Loucy (cell line): ENCODE measurements around the gene POGLUT2.
A peak's percentile ranks its signal among the peaks of the same experiment; 100 is the strongest.

Experiments
- H2AFZ ChIP-seq: fragments of 200-600 bp; sonication (generic); 2 replicates; pipeline ENCODE4 v1.6.0; 2016; ENCODE audit warnings: antibody characterized with exemption, mild to moderate bottlenecking, low read length, moderate library complexity
- H3F3A ChIP-seq: fragments of 200-600 bp; 2 replicates; pipeline ENCODE4 v1.6.0; 2016; ENCODE audit warnings: antibody characterized with exemption, low read depth, mild to moderate bottlenecking
- H3K27me3 ChIP-seq: fragments of 200-600 bp; sonication (generic); 2 replicates; pipeline ENCODE4 v1.6.1; 2014; ENCODE audit warnings: low read length, mild to moderate bottlenecking; ENCODE audit not compliant: insufficient read depth, poor library complexity, severe bottlenecking
- H3K36me3 ChIP-seq: fragments of 200-600 bp; sonication (generic); 2 replicates; pipeline ENCODE4 v1.6.1; 2016; ENCODE audit warnings: low read length; ENCODE audit not compliant: insufficient read depth
- H3K4me1 ChIP-seq: fragments of 200-600 bp; sonication (generic); 2 replicates; pipeline ENCODE4 v1.5.1; 2014; ENCODE audit warnings: low read length, mild to moderate bottlenecking; ENCODE audit not compliant: insufficient read depth, poor library complexity, severe bottlenecking
- H3K4me2 ChIP-seq: fragments of 200-600 bp; sonication (generic); 2 replicates; pipeline ENCODE4 v1.6.0; 2014; ENCODE audit warnings: antibody characterized with exemption, low read length, low read depth, mild to moderate bottlenecking; ENCODE audit not compliant: poor library complexity, severe bottlenecking
- H3K4me3 ChIP-seq: fragments of 200-600 bp; sonication (generic); 2 replicates; pipeline ENCODE4 v1.5.1; 2014; ENCODE audit warnings: low read length, mild to moderate bottlenecking, mixed read lengths; ENCODE audit not compliant: poor library complexity, severe bottlenecking
- H3K79me2 ChIP-seq: fragments of 200-600 bp; sonication (generic); 2 replicates; pipeline ENCODE4 v1.6.1; 2014; ENCODE audit warnings: low read length; ENCODE audit not compliant: insufficient read depth
- H3K9ac ChIP-seq: fragments of 200-600 bp; sonication (generic); 2 replicates; pipeline ENCODE4 v1.6.0; 2014; ENCODE audit warnings: mild to moderate bottlenecking, low read depth, low read length, moderate library complexity; ENCODE audit not compliant: poor library complexity, severe bottlenecking
- H3K9me2 ChIP-seq: fragments of 200-600 bp; sonication (generic); replicated peaks from 2 replicates; pipeline ENCODE4 v1.6.1; 2016; ENCODE audit warnings: low read depth, low read length, mixed read lengths
- H3K9me3 ChIP-seq: fragments of 200-600 bp; sonication (generic); 2 replicates; pipeline ENCODE4 v1.6.1; 2014; ENCODE audit warnings: mild to moderate bottlenecking, antibody characterized with exemption, low read length, low read depth; ENCODE audit not compliant: insufficient read depth
- H4K20me1 ChIP-seq: fragments of 200-600 bp; sonication (generic); 2 replicates; pipeline ENCODE4 v1.6.0; 2014; ENCODE audit warnings: antibody characterized with exemption, low read length, mild to moderate bottlenecking; ENCODE audit not compliant: insufficient read depth, poor library complexity, severe bottlenecking
- CTCF ChIP-seq: fragments of 200-600 bp; sonication (generic); conservative IDR thresholded peaks from 2 replicates; pipeline ENCODE4 v1.5.1; 2014; ENCODE audit warnings: mild to moderate bottlenecking, antibody characterized with exemption, low read length
- EZH2phosphoT487 ChIP-seq: fragments of 200-600 bp; IDR thresholded peaks from 2 replicates; pipeline ENCODE4 v1.6.1; 2018; ENCODE audit warnings: antibody characterized with exemption, mild to moderate bottlenecking, moderate library complexity, borderline replicate concordance

The POGLUT2 gene

GRCh38 chr13:102773441-102774213, 25.1 kb downstream of the POGLUT2 start, which contains the start of gene TEX30:
TEX30 (minus strand) TSS chr13:102773786; CDS start chr13:102770026, 3,760 bp downstream.
- Histone ChIP-seq H3K27me3 (no peaks in the 10 kb centered on the region), H3K4me2 (peak within 1 kb of the TSS; percentile 89), H3K4me3 (peak within 1 kb of the TSS; percentile 98), H3F3A (peaks cover 7% of the 10 kb centered on the region), H3K4me1 (peaks cover 31% of the 10 kb centered on the region), H3K9me3 (no peaks in the 10 kb centered on the region; the same call in 1 of the 2 replicates), H3K9me2 (no peaks in the 10 kb centered on the region), H3K9ac (peak within 1 kb of the TSS; percentile 94), H3K36me3 (no peaks in the 10 kb centered on the region), H4K20me1 (no peaks in the 10 kb centered on the region), H2AFZ (peak within 1 kb of the TSS; percentile 95), H3K79me2 (peaks cover 36% of the 10 kb centered on the region)
- no peak for TF ChIP-seq EZH2phosphoT487
- no peak for TF ChIP-seq CTCF

GRCh38 chr13:102772042-102772425, 26.7 kb downstream of the POGLUT2 start:
- Histone ChIP-seq H3K27me3 (no peaks in the 10 kb centered on the region), H3K36me3 (no peaks in the 10 kb centered on the region), H3K9me3 (no peaks in the 10 kb centered on the region), H3K9me2 (no peaks in the 10 kb centered on the region), H2AFZ (no peak overlapping the region), H3K79me2 (peaks cover 36% of the 10 kb centered on the region), H3K4me2 (peak overlapping the region; percentile 89), H3K9ac (peak overlapping the region; percentile 94), H4K20me1 (no peaks in the 10 kb centered on the region), H3K4me3 (peak overlapping the region; percentile 98), H3F3A (peaks cover 7% of the 10 kb centered on the region), H3K4me1 (peaks cover 27% of the 10 kb centered on the region)
- no peak for TF ChIP-seq EZH2phosphoT487
- no peak for TF ChIP-seq CTCF

DNA sequence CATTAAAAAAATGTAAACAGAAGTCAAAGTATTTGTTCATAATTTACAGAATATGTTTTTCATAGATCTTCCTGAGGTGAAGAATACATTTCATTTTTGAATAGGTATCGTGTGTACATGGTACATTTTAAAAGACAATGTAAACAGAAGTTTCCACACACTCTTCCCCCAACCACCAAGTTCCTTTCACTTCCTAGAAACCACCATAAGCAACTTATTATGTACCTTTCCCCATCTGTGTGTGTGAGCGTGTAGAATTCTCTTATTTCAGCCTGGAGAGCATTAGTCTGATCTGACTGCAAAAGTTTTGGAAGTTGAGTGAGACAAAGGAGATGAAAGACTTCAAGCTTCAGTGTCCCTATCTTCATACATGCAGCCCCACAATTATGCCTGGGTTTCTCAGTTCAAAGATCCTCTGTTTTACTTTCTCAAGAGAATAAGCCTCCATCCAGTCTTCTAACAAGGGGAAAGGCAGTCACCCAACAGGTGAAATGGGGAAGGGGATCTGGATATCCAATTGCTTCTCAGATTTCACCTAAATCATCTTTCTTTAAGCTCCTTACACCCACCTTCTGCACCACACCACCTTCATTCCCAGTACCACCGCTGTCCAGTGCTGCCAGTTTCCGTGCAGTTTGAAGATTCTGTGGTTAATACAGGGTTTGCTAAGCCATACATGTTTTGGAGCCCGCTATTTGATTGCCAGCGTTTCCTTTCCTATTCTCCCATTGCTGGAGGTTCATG, 27.3 kb downstream of the POGLUT2 start:
- H3K36me3 ChIP-seq, result no peaks in the 10 kb centered on the region
- H3K4me1 ChIP-seq, result peaks cover 27% of the 10 kb centered on the region
- H3K9me3 ChIP-seq, result no peaks in the 10 kb centered on the region
- H3K9me2 ChIP-seq, result no peaks in the 10 kb centered on the region
- H3K9ac ChIP-seq, result peak overlapping the region; percentile 34
- H3K4me3 ChIP-seq, result peak overlapping the region; percentile 98
- no peaks in the 10 kb centered on the region for H3K27me3 ChIP-seq
- TF ChIP-seq EZH2phosphoT487 (no peak), CTCF (no peak)
- peaks cover 36% of the 10 kb centered on the region for H3K79me2 ChIP-seq
- no peaks in the 10 kb centered on the region for H4K20me1 ChIP-seq
- no peak overlapping the region for H2AFZ ChIP-seq
- peak overlapping the region; percentile 89 for H3K4me2 ChIP-seq
- H3F3A ChIP-seq, result peaks cover 7% of the 10 kb centered on the region
